NCI-H1417 (cell line): ENCODE results near the gene UVRAG.
A peak's percentile ranks its signal among the peaks of the same experiment; 100 is the strongest.

Source experiments
- DNase-seq, 3 experiments: peaks; one replicate each; lab custom pipeline; 2025; lab: John Stamatoyannopoulos, UW

The UVRAG gene

DNA sequence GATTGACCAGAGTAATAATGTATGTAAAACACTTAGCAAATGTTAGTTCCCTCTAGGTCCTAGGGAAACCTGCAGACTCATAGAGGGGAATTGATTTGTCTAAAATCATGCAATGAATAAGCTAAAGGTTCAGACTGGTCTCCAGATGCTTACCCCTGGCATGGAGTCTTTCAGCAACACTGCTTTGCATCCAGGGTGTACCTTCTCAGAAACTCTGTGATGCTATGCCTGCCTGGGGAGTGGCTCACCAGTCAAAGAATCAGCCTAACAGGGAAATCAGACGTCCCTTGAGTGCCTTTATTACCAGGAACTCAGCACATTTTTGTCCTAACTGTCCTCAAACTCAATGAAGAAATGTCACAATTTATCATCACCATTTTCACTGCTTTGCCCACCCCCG lies 5.9 kb upstream of the UVRAG start:
- no peak for DNase-seq

DNA sequence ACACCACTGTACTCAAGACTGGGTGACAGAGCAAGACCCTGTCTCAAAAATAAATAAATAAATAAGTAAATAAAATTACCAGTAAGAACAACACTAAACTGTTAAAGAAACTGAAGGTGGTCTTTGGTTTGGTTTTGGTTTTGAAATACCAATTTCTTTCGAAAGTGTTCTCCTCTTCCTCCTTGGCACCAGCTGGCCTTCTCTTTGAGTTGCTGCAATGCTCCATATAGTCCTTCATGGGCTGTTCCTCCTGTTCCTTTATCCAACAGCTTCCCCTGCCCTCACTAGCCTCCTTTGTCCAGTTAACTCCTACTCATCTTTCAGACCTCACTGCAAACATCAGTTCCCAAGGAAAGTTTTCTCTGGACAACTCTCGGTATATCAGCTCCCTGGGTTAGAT lies 5.0 kb upstream of the UVRAG start:
- DNase-seq: no peak

DNA sequence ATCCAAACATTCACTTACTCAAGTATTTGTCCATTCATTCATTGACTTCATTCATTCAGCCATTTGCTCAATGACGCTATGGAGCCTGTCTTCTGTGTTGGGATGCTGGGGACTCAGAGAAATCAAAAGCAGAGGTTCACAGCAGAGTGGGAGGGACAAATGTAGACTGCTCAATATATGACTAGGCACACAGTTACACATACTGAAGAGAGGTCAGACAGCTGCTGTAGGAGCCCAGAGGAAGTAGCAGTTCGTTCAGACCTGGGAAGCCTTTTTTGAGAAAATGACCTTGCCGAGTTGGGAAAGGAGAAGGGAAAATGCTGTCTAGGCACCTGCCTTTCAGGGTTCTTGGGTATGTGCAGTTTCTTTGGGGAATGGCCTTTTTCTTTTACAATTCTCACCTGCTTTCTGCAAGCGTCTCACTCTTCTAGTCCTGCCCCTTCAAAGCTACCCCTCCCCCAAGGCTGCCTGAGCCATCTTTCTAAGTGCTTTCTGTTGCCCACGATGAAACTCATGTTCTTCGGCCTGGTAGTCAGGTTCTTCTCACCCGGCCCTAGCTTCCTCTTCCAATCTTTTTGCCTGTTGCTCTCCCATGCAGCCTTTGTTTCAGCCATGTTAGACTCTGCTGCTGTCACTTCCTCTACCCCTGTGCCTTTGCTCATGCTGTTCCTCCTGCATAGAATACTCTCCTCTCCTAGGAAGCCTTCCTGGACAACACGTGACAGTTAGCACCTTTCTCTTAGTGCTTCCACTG lies 4.2 kb upstream of the UVRAG start:
- DNase-seq: no peak

DNA sequence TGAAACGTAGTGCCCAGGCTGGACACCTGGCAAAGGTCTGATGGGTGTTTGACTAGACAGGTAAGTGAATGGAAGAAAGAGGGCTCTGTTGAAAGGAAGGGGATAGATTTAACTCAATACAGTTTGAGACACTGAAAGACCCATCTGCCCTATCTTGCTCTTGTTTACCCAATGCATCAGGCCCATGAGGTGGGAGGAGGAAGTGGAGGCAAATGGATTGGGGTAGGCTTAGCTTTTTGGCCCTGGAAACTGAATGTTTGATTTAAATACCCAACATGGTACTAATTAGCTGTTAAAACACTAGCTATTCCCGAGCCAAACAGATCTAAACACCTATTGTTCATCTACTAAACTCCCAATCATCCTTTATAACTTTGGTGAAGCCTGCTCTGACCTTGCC lies 3.5 kb upstream of the UVRAG start:
- DNase-seq: no peak

DNA sequence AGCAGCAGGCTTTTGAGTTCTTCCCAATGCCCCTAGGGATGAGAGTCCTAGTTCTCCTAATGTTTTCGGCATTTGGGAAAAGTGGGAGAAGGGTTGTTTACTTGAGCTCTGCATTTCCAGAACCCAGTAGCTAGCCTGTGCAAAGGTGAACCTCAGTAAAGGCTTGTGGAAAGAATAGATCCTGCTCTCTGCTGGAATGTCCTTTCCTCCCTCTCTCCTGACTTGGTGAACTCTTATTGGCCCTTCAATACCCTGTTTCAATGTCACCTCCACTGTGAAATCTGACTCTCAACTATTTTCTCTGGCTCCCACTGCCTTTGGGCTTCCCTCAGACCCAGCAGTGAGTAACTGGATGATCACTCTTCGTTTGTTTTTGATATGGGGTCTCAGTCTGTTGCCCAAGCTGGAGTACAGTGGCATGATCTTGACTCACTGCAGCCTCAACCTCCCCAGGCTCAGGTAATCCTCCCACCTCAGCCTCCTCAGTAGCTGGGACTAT lies 2.4 kb upstream of the UVRAG start:
- no peak for DNase-seq

DNA sequence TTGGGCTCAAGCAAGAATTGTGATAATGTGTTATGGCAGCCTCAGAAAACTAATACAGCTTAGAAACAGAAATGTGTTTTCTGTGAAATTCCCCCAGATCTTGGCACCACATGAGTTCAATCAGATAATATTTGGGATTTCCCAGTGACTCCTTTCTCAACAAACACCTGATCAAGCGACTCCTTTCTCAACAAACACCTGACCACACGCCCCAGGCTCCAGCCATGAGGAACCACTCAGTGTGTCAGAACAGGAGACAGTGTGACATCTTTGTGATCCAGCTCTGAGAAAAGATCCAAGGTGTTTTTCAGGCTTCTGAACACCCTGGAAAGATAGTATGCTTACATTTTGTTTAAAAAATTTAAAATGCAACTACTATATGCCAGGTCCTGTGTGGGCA lies 1.9 kb upstream of the UVRAG start:
- no peak for DNase-seq

DNA sequence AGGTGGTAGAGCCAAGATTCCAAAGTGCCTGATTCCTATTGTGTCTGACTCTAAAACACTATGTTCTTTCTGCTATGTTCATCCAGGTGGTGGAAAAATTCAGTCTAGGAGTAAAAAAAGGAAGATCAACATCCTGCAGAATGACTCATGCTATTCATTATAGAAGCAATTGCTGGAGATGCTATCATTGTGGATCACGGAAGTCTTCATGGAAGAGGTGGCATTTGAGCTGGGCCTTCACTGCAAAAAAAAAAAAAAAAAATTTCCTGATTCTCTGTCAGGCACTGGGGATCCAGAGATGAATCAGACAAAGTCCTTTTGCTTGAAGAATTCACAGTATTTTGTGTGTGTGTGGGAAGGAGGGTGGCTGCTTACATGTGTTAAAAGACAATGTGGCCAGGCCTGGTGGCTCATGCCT lies 1.4 kb upstream of the UVRAG start:
- no peak for DNase-seq

DNA sequence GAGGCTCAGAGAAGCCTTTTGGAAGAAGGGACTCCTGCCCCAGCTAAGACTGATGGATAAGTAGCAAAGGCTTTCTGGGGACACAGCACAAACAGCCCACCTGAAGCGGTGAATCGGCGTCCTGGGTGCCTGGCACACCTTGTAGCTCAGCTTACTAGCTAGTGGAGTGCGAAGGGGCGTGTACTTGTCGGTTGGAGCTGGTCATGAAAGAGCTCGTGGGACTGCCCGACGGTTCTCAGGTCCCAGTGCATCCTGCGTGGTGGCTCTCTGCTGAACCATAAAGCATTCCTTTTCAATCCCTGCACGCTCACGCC lies 690 bp upstream of the UVRAG start:
- DNase-seq: peak in 1 of 3 experiments; percentile 88

DNA sequence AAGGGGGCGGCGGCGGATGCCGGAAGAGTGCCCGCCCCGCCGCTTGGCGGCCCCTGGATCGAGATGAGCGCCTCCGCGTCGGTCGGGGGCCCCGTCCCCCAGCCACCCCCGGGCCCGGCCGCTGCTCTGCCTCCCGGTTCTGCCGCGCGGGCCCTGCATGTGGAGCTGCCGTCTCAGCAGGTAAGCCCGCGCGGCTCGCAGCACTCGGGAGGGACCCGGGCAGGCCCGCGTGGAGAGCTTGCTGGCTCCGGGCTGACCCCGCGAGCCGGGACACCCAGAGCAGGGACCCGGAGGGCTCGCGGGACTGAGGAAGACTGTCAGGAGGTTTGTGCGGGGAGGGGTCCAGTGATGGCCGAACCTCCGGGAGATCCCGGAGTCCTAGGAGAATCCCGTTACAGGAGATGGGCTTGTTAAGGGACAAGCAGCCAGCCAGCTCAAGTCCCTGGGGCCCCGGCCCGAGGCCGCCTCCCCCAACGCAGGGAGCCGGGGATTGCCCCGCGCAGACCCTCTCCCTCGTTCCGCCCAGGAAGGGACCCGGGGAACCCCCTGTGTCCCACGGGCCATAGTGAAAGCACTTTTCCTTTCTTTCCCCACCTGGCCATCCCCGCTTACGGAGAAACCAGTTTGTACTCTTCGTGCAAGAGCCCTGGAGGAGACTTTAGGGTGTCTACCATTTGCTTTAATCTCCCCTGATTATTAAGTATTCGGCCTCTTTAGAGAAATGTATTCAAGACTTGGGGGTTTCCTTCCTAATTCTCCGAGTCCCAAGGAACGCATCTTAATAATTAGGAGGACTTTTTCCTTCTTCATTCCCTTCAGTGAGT lies 547 bp downstream of the UVRAG start:
- DNase-seq: no peak

DNA sequence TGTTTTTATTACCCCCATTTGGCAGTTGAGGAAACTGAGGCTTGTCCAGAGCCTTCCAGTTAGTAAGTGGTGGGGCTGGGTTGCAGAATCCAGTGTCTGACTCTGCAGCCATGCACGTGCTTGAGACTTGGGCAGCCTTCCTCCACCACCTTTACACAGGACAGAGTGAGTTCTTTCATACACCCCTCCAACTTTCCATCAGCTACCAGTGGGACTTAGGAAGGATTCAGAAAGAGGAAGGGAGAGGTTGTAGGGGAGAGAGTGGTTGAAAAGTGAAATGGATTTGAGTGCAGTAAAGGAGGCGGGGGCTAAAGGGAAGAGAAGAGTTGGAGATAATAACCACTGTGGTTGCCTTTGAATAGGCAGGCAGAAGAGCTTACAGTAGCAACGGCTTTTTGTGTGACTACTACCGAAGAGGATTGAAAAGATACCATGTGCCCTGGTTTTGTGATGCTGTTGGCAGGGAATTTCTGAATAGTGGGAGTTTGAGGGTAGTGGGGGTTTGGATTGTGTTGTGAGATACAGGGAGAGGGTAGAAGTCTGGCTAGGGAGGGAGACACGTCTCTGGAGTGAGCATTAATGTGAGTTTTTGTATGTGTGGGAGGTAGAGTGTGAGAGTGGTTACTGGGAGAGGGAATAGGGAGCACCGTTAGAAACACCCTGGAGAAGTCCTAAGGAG lies 1.7 kb downstream of the UVRAG start:
- peak in 2 of 3 experiments; percentile 19 to 58 for DNase-seq

DNA sequence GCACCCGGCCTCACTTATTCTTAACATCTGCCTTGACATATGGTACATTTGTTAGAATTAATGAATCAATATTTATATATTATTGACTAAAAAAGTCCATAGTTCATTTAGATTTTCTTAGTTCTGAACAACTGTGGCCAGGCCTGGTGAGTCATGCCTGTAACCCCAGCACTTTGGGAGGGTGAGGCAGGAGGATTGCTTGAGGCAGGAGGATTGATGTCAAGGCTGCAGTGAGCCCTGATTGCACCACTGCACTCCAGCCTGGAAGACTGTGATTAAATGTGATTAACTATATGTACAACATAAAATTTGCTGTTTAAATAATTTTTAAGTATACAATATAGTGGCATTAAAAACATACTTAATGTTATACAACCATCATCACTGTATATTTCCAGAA lies 5.6 kb downstream of the UVRAG start:
- no peak for DNase-seq

DNA sequence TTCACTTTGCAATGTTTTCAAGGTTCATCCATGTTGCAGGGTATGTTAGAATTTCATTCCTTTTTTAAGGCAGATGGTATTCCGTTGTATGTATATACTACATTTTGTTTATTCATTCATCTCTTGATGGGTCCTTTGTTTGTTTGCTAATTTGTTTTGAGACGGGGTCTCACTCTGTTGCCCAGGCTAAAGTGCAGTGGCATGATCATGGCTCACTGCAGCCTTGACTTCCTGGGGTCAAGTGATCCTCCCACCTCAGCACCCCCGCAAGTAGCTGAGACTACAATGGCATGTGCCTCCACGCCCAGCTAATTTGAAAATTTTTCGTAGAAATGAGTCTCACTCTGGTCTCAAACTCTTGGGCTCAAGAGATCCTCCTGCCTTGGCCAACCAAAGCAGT lies 6.2 kb downstream of the UVRAG start:
- no peak for DNase-seq

DNA sequence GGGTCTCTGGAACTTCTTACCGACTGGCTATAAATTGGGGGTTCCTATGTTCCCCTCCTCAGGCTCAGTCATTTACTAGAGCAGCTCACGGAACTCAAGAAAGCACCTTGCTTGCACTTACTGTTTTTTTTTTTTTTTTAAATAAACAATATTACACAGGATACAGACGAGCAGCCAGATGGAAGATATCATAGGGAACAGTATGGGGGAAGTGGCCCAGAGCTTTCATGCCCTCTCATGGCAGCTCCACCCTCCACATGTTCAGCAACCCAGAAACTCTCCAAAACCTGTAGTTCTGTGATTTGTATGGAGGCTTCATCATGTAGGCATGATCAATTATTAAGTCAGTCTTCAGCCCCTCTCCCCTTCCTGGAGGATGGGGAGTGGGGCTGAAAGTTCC lies 7.5 kb downstream of the UVRAG start:
- no peak for DNase-seq

DNA sequence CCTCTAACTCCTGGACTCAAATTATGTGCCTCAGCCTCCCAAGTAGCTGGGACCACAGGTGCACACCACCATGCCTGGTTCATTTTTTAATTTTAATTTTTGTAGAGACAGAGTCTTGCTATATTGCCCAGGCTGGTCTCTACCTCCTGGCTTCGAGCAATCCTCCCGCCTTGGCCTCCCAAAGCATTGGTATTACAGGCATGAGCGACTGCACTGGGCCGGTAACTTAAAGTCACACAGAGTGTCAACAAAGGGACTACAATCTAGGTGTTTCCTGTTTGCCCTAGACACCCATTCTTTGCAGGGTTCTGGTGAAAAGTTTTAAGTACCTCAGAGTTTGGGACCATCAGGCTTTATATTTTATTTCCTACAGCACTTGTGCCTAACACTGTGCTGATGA lies 8.4 kb downstream of the UVRAG start:
- no peak for DNase-seq

DNA sequence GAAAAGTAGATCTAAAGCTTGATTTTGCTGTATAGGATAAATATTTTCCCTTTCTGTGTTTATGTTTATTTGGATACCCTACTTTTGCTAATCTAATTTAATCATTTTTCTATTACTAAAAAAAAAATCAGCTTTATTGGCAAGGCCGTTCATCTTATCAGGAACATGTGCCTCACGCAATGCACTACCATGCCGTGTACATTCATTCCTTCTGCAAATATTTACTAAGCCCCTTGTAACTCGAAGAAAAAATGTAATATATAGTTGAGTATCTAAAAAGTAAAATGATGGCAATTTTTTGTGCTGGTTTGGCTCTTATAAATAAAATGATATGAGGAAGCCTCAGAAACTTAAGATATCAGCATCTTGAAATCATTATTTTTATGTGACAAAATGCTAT lies 8.9 kb downstream of the UVRAG start:
- DNase-seq: no peak

DNA sequence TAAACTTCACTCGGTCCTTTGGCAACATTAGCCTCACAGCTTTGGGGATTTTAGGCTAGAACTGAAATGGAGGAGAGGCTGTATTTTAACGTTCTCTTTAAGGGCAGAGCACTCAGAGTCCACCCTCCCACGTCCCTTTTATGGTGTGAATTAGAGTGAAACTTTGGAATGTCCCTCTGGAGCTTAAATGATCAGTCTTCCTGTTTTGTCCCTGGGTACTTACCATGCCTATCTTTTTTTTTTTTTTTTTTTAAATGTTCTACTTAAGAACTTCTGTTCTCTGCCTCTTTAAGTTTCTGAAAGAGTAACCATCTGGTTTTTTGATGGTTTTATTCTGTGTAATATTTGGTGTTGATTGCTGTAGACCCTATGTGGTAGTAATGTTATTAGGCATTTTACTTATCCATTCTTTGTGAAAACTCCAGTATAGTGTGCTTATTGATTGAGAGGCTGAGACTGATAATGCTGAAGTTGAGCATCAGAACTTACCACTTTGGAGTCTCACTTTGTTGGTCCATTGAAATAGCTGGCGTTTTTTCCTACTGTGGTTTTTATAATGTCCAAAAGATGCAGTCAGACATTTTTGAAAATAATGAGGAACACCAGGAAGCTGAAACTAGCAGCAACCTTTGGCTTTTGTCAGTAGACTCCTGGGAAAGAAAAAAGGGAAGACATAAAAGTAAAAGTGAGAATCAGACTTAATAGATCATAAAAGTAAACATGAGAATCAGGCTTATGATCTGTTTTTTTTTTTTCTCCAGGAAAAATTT lies 11.6 kb downstream of the UVRAG start:
- no peak for DNase-seq

DNA sequence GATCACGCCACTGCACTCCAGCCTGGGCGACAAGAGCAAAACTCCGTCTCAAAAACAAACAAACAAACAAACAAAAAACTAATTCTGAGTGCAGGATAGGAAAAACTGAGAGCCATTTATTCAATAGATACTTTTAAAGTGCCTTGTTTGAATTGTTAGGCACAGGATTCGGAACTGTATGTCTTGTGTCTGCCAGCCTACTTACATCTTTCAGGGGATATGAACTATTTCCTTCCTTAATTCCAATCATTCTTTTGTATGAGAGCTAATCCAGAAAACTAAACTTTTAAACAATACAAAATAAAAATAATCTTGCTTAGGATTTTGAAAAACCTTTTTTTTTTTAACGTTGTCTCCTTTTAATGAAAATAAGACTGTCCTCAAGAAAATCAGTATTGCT lies 12.6 kb downstream of the UVRAG start:
- DNase-seq: no peak

DNA sequence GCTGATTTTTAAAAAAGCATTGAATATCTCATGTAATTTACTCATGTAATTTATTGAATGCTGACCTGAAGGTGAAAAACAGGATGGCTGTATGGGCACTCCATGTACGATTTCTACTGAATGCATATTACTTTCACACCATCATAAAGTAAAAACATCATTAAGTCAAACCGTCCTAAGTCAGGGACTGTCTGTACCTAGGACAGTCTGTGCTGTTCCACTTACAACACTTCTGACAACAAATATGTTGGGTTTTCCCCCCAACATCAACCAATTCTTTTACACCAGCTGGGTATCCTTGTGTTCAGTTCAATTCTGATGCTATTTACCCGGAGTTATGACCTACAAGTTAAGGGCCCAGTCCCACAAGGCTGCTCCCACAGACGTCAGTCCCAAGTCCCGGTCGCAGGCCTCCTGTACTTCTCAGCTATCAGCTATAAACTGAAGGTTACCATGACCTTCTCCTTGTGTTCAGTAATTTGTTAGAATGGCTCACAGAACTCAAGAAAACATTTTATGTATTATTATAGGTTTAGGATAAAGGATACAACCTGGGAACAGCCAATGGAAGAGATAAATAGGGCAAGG lies 17.0 kb downstream of the UVRAG start:
- DNase-seq: no peak

DNA sequence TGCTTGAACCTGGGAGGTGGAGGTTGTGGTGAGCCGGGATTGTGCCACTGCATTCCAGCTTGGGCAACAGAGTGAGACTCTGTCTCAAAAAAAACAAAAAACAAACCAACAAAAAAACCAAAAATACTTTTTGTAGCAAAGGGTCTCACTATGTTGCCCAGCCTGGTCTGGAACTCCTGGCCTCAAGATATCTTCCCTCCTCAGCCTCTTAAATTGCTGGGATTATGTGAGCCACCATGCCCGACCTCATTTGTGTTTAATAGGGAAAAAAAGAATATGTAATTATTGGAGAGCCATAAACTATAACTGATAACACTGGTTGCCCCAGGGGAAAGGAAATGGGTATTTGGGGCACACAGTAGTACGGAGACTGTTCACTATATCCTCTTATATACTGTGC lies 19.7 kb downstream of the UVRAG start:
- DNase-seq: no peak

DNA sequence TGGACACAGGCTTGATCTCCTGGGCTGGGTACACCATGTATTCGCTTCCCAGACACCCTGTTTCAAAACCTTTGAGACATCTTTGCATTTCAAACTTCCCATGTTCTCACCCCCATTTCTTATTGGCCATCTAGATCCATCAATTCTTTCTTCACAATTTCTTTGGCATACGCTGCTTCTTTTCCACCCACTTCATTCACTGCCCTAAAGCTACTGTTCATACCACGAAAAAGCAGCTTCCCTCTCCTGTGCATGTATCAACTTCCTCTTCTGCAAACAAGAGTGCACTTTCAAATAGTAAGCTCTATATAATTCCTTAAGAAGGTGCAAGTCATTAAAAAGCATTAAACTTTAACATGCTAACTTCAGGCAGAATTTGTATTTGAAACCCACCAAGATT lies 21.4 kb downstream of the UVRAG start:
- no peak for DNase-seq

DNA sequence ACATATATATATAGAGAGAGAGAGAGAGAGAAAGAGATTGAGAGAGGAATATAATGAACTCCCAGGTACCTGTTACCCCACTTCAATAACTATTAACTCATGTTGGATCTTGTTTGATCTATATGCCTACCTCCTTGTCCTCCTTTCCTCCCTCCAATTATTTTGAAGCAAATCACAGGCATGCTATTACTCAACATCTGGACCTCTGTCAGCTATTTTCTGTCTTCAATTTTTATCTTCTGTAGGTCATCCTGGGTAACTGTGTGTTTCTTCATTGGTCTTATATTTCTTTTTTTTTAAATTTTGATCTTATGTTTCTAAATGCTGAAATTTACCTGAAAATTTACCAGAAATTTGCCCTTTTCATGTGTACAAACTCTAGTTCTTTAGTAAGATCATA lies 24.8 kb downstream of the UVRAG start:
- no peak for DNase-seq

DNA sequence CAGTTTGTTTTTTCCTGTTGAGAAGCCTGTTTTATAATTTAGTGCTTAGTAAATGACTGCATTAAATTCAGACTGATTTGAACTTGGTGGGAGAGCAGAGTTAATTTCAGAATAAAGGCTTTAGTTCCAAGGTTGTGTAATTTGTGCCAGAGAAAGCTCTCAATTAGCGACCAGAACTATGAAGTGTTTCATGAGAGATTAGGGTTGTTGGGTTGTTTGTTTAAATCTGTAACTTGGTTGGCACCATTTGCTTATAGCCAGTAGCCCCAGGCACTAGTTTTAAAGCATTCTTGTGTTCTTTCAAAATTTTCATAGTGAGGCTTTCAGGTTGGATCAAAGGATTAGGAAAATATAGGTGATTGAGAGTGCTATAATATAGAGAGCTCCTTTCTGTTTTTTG lies 25.5 kb downstream of the UVRAG start:
- DNase-seq: peak in 1 of 3 experiments; percentile 23
